Body of pancreas (tissue), 4 donors: ENCODE results near the gene EML4. TPM values are rescaled to one million over a fixed set of nuclear protein-coding genes. Genes with fewer than 3 reads are reported as not detected.

Source experiments
- ATAC-seq: fragments of 150-250 bp; one replicate; pipeline ENCODE4 v1.9.1; 2016
- DNase-seq, 4 donors: peaks; one replicate each; pipeline ENCODE4 v3.0.0-alpha.2; 2019
- H3K27ac ChIP-seq, 4 donors: fragments of 200-600 bp; sonication (generic); 1 replicate in 3 of 4; 2 replicates in 1 of 4; pipeline versions ENCODE4 v1.5.1 to v1.6.1; 2016 to 2019; ENCODE audit warnings: mild to moderate bottlenecking in 1 of 4, mixed read lengths in 1 of 4, moderate library complexity in 1 of 4
- H3K27me3 ChIP-seq, 2 donors: fragments of 200-600 bp; sonication (generic); one replicate each; pipeline ENCODE4 v1.6.0; 2016; ENCODE audit warnings: mild to moderate bottlenecking in 1 of 2
- H3K36me3 ChIP-seq, 2 donors: fragments of 200-600 bp; sonication (generic); replicated peaks in 1 of 2; 2 replicates each; pipeline ENCODE4 v1.5.1; 2016; ENCODE audit warnings: low read depth in 2 of 2; ENCODE audit not compliant: insufficient read depth in 1 of 2
- H3K4me1 ChIP-seq: fragments of 200-600 bp; sonication (generic); one replicate; pipeline ENCODE4 v1.6.0; 2016
- H3K4me3 ChIP-seq, 2 donors: fragments of 200-600 bp; sonication (generic); 1 replicate in 1 of 2; 2 replicates in 1 of 2; pipeline ENCODE4 v1.5.1; 2016 to 2019
- H3K9me3 ChIP-seq, 3 donors: fragments of 200-600 bp; sonication (generic); 1 replicate in 2 of 3; 2 replicates in 1 of 3; pipeline ENCODE4 v1.5.1; 2016
- POLR2A ChIP-seq, 3 donors: fragments of 450-650 bp; IDR thresholded peaks; one replicate each; pipeline ENCODE4 v1.6.1; 2016; ENCODE audit warnings: antibody characterized with exemption in 3 of 3, mild to moderate bottlenecking in 2 of 3
- WGBS, 2 donors: methylation state at CpG; one replicate each; pipeline ENCODE4 v1.1.5; 2017; 5-methylcytosine and 5-hydroxymethylcytosine counted together
- intact Hi-C: fragments of 100-400 bp; cut with DNase I; formaldehyde crosslinking; loops from one replicate; pipeline ENCODE4 v1.15.1; 2023
- total RNA-seq, 2 donors: library from RNA; depleted of rRNA; stranded (reverse); fragments of >200 nt; gene quantifications; one replicate each; pipeline ENCODE4 v1.1.0, GENCODE V29; 2016
- TF ChIP-seq, protein P1 (sequence below), 7 experiments: fragments of 450-650 bp in 4 of 7; fragments of 200-600 bp in 3 of 7; sonication (generic) in 3 of 7; IDR thresholded peaks; one replicate each; pipeline ENCODE4 v1.5.1; 2016 to 2019; ENCODE audit warnings: antibody characterized with exemption in 7 of 7

Gene EML4
- total RNA-seq, 2 donors from 2014 or later, result 37.4 to 39.9 TPM

- Histone ChIP-seq H3K9me3 (no peaks in the 10 kb centered on the region), H3K27me3 (no peaks in the 10 kb centered on the region), H3K4me3 (no peak overlapping the region), H3K27ac (no peak overlapping the region), H3K4me1 (peaks cover 23% of the 10 kb centered on the region), H3K36me3 (no peaks in the 10 kb centered on the region)
- ATAC-seq (no peak), DNase-seq (no peak)
- 82 to 88% methylated on average over 2 of the region's 2 CpGs for WGBS, 2 donors
- intact Hi-C loops, result loop anchor here (5.0 kb wide), 1 partner anchor 147 kb away; no protein-coding TSS in a partner anchor
- no peak for TF ChIP-seq POLR2A (IDR thresholded peaks at IDR 0.05)
- TF ChIP-seq, protein P1, sequence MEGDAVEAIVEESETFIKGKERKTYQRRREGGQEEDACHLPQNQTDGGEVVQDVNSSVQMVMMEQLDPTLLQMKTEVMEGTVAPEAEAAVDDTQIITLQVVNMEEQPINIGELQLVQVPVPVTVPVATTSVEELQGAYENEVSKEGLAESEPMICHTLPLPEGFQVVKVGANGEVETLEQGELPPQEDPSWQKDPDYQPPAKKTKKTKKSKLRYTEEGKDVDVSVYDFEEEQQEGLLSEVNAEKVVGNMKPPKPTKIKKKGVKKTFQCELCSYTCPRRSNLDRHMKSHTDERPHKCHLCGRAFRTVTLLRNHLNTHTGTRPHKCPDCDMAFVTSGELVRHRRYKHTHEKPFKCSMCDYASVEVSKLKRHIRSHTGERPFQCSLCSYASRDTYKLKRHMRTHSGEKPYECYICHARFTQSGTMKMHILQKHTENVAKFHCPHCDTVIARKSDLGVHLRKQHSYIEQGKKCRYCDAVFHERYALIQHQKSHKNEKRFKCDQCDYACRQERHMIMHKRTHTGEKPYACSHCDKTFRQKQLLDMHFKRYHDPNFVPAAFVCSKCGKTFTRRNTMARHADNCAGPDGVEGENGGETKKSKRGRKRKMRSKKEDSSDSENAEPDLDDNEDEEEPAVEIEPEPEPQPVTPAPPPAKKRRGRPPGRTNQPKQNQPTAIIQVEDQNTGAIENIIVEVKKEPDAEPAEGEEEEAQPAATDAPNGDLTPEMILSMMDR (IDR thresholded peaks at IDR 0.05), result no peak
Observed at GRCh38 chr2:42244520-42244919, 75.4 kb downstream of the EML4 start.

DNA sequence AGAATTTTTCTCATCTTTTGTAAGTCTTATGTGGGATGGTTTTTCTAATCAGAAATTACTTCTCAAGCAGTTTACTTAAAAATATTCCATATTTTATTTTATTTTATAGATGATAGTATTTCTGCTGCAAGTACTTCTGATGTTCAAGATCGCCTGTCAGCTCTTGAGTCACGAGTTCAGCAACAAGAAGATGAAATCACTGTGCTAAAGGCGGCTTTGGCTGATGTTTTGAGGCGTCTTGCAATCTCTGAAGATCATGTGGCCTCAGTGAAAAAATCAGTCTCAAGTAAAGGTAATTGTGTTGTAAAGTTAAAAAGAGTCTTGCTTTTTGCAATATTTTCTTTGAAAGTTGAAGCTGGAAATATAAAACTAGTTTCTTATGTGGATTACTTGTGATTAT is 76.2 kb downstream of the EML4 start:
- H3K27ac ChIP-seq, result no peak overlapping the region
- H3K4me3 ChIP-seq, result no peak overlapping the region
- 91 to 92% methylated on average over 4 of the region's 4 CpGs for WGBS, 2 donors
- TF ChIP-seq, protein P1 (IDR thresholded peaks at IDR 0.05), result no peak
- intact Hi-C loops, result no loop called here
- no peaks in the 10 kb centered on the region for H3K9me3 ChIP-seq
- no peaks in the 10 kb centered on the region for H3K36me3 ChIP-seq
- DNase-seq, result no peak
- H3K4me1 ChIP-seq, result peaks cover 25% of the 10 kb centered on the region
- no peaks in the 10 kb centered on the region for H3K27me3 ChIP-seq
- no peak for ATAC-seq

DNA sequence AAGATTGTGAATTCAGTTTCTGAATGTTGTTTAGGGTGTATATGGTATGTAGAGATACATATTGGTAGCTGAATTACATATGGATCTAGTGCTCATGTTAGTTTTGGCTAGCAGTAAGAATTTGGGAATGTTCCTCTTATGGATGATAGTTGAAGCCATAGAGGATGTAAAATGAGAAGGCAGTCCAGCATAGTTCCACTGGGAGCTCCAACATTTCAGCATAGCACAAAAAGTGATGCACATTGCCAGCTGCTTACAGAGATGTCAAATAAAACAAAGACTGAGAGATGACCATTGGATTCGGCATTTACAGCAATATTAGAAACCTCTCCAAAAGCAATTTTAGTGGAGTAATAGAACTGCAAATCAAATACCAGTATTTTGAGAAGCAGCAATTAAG is 77.4 kb downstream of the EML4 start:
- peaks cover 23% of the 10 kb centered on the region for H3K4me1 ChIP-seq
- ATAC-seq (no peak), DNase-seq (no peak)
- no peaks in the 10 kb centered on the region for H3K27me3 ChIP-seq
- H3K4me3 ChIP-seq, result no peak overlapping the region
- H3K36me3 ChIP-seq, result no peaks in the 10 kb centered on the region
- TF ChIP-seq, protein P1 (IDR thresholded peaks at IDR 0.05), result no peak
- no peak for TF ChIP-seq POLR2A (IDR thresholded peaks at IDR 0.05)
- H3K27ac ChIP-seq, result no peak overlapping the region
- H3K9me3 ChIP-seq, result no peaks in the 10 kb centered on the region
- WGBS, 2 donors, result 84 to 85% methylated on average over 1 of the region's 1 CpG
- intact Hi-C loops, result no loop called here

DNA sequence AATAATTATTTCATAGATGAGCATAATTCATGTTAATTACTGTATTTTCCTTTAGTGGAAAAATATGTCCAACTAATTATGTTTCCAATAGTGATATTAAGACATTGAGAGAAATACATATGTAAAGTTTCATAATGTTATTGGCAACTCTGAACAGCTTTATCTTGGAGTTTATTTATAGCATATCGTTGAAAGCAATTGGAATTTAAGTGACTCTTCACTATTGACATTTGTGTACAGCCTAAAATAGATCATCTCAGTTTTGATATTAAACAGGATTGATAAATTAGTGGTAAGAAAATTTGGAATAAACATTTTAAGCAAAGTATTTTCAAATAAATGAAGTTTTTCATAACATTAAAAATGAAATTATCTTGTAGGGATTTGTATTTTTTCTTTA is 79.7 kb downstream of the EML4 start:
- DNase-seq (no peak), ATAC-seq (no peak)
- no peaks in the 10 kb centered on the region for H3K36me3 ChIP-seq
- peak overlapping the region in 1 of 4 donors; percentile 76 for H3K27ac ChIP-seq
- TF ChIP-seq POLR2A (IDR thresholded peaks at IDR 0.05), result no peak
- TF ChIP-seq, protein P1 (IDR thresholded peaks at IDR 0.05), result no peak
- no peaks in the 10 kb centered on the region for H3K27me3 ChIP-seq
- H3K4me3 ChIP-seq, result no peak overlapping the region
- WGBS, 2 donors, result 19 to 22% methylated on average over 1 of the region's 1 CpG
- no peaks in the 10 kb centered on the region for H3K9me3 ChIP-seq
- peaks cover 19% of the 10 kb centered on the region for H3K4me1 ChIP-seq
- intact Hi-C loops, result no loop called here

GRCh38 chr2:42249284-42249683 is 80.1 kb downstream of the EML4 start:
- no peaks in the 10 kb centered on the region for H3K36me3 ChIP-seq
- H3K4me1 ChIP-seq, result peaks cover 19% of the 10 kb centered on the region
- no peak for ATAC-seq
- 8 to 13% methylated on average over 2 of the region's 2 CpGs for WGBS, 2 donors
- H3K27me3 ChIP-seq, result no peaks in the 10 kb centered on the region
- no peak for DNase-seq
- H3K27ac ChIP-seq, result peak overlapping the region in 3 of 4 donors; percentile 48 to 76 (median 60)
- H3K9me3 ChIP-seq, result no peaks in the 10 kb centered on the region
- H3K4me3 ChIP-seq, result no peak overlapping the region
- intact Hi-C loops, result no loop called here
- TF ChIP-seq, protein P1 (IDR thresholded peaks at IDR 0.05), result no peak
- TF ChIP-seq POLR2A (IDR thresholded peaks at IDR 0.05), result no peak
